PFSK-1 (cell line): Measurements from ENCODE around the gene TNFRSF1B.

Experiments
- POLR2AphosphoS5 ChIP-seq: IDR thresholded peaks from 2 replicates; pipeline ENCODE4 v1.6.1; 2012; ENCODE audit warnings: low read depth, mild to moderate bottlenecking, control low read depth, low read length, moderate library complexity
- SIN3A ChIP-seq: IDR thresholded peaks from 2 replicates; pipeline ENCODE4 v1.6.1; 2012; ENCODE audit warnings: mild to moderate bottlenecking, low read length, moderate library complexity, borderline replicate concordance; ENCODE audit not compliant: insufficient read depth
- TAF1 ChIP-seq: IDR thresholded peaks from 2 replicates; pipeline ENCODE4 v1.6.1; 2012; ENCODE audit warnings: low read length, control low read depth, borderline replicate concordance; ENCODE audit not compliant: insufficient read depth
- TF ChIP-seq, protein P1 (sequence below), 2 experiments: IDR thresholded peaks; 2 replicates each; pipeline versions ENCODE4 v1.6.1 to v1.8.0; 2011 to 2012; ENCODE audit warnings: low read depth in 2 of 2, low read length in 2 of 2, control low read depth in 1 of 2, inconsistent platforms in 1 of 2, mild to moderate bottlenecking in 1 of 2, moderate library complexity in 1 of 2; ENCODE audit not compliant: insufficient read depth in 1 of 2

DNA sequence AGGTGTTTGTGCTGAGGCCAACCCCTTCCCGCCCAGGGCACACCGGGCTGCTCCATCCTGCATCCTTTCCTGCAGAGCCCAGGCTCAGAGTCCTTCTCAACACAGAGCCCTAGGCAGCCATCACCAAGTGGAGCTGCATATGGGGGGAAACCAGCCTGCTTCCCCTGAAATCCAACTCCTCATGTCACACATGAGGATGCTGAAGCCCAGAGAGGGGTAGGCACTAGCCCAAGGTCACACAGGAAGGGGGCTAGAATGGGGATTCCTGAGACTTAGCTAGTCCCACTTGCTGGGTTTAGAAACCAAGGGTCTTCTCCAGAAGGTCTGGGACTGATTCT is 5.5 kb upstream of the TNFRSF1B start:
- TF ChIP-seq POLR2AphosphoS5 (no peak), TAF1 (no peak), SIN3A (no peak)
- TF ChIP-seq, protein P1, sequence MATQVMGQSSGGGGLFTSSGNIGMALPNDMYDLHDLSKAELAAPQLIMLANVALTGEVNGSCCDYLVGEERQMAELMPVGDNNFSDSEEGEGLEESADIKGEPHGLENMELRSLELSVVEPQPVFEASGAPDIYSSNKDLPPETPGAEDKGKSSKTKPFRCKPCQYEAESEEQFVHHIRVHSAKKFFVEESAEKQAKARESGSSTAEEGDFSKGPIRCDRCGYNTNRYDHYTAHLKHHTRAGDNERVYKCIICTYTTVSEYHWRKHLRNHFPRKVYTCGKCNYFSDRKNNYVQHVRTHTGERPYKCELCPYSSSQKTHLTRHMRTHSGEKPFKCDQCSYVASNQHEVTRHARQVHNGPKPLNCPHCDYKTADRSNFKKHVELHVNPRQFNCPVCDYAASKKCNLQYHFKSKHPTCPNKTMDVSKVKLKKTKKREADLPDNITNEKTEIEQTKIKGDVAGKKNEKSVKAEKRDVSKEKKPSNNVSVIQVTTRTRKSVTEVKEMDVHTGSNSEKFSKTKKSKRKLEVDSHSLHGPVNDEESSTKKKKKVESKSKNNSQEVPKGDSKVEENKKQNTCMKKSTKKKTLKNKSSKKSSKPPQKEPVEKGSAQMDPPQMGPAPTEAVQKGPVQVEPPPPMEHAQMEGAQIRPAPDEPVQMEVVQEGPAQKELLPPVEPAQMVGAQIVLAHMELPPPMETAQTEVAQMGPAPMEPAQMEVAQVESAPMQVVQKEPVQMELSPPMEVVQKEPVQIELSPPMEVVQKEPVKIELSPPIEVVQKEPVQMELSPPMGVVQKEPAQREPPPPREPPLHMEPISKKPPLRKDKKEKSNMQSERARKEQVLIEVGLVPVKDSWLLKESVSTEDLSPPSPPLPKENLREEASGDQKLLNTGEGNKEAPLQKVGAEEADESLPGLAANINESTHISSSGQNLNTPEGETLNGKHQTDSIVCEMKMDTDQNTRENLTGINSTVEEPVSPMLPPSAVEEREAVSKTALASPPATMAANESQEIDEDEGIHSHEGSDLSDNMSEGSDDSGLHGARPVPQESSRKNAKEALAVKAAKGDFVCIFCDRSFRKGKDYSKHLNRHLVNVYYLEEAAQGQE (IDR thresholded peaks at IDR 0.05; ENCODE audit: insufficient read depth in 1 of 2, low read depth in 2 of 2, low read length in 2 of 2): no peak
